ENCODE results near the gene RHBG. TPM values are rescaled to one million over a fixed set of nuclear protein-coding genes. Genes with fewer than 3 reads are reported as not detected.

RHBG gene
- total RNA-seq, 1 experiment from 2014 or later = 5.7 TPM

DNA sequence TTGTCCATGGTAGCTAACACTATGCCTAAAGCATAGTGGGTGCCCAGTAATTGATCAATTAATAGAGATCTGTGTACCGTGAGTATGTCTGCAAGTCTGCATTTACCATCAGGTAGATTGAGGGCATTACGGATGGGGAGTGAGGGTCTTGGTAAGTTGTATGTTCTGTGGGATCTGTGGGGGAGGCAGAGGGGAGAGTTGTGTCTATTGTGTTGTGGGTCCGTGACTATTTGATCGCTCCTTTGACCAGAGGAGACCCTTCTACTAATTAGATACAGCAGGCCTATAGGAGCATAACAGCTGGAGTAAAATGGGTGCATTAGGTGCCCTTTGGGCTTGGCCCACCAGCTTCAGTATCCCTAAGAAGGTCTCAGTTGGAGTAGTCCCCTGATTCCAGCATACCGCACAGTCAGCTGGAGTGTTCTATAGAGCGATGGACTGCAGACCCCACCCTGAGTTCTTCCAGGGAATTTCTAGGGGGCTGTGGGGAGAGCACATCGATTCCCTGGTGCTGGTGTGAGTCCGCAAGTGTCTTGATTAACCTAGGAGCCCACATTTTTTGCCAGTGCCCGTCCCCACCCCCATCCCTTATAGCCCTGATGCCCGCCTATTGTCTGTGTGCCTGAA lies 55.9 kb downstream of the RHBG start:
- H2AFZ ChIP-seq (ENCODE audit: low read depth, low read length, poor library complexity, severe bottlenecking) = no peak overlapping the region
- TF ChIP-seq SP1 (IDR thresholded peaks at IDR 0.05; ENCODE audit: low read depth) (no peak), FOSL1 (IDR thresholded peaks at IDR 0.05; ENCODE audit: low read depth) (no peak), CEBPB (IDR thresholded peaks at IDR 0.05; ENCODE audit: low read depth) (no peak), ELF1 (IDR thresholded peaks at IDR 0.05; ENCODE audit: borderline replicate concordance, low read depth) (no peak)
- TF ChIP-seq, protein P1, sequence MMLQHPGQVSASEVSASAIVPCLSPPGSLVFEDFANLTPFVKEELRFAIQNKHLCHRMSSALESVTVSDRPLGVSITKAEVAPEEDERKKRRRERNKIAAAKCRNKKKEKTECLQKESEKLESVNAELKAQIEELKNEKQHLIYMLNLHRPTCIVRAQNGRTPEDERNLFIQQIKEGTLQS (IDR thresholded peaks at IDR 0.05) = no peak
- TF ChIP-seq, protein P2, sequence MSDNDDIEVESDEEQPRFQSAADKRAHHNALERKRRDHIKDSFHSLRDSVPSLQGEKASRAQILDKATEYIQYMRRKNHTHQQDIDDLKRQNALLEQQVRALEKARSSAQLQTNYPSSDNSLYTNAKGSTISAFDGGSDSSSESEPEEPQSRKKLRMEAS (IDR thresholded peaks at IDR 0.05) = no peak
- ATAC-seq (no peak), DNase-seq (ENCODE audit: low read depth, low spot score) (no peak)
- RAD21 ChIA-PET (ENCODE audit: low non-redundant PET in 1 of 2, low total read pairs in 2 of 2, uncharacterized antibody in 2 of 2, unreplicated experiment in 2 of 2) = no interaction called here
- intact Hi-C loops (cut with micrococcal nuclease) = no loop called here
- CTCF ChIA-PET = no interaction called here
- H3K4me2 ChIP-seq (ENCODE audit: low read length) = no peak overlapping the region
- H4K20me1 ChIP-seq (ENCODE audit: insufficient read depth) = no peaks in the 10 kb centered on the region
- no TSS peak for BruUV-seq (replicated peaks)
- H3K36me3 ChIP-seq (ENCODE audit: control insufficient read depth in 1 of 2, insufficient read depth in 2 of 2, low read length in 2 of 2) = no peaks in the 10 kb centered on the region
- H3K27ac ChIP-seq (ENCODE audit: low read depth, low read length) = no peak overlapping the region
- H3K4me1 ChIP-seq (ENCODE audit: control insufficient read depth in 1 of 2, insufficient read depth in 2 of 2, low read length in 2 of 2) = peaks cover 10 to 26% of the 10 kb centered on the region in 2 experiments; a peak in 3 of 4 replicates
- peaks cover 14% of the 10 kb centered on the region for H3K79me2 ChIP-seq (ENCODE audit: insufficient read depth, low read length)
- POLR2A ChIA-PET = no interaction called here
- no peaks in the 10 kb centered on the region for H3K9me3 ChIP-seq (ENCODE audit: control insufficient read depth in 1 of 2, insufficient read depth in 1 of 2, low read depth in 1 of 2, low read length in 2 of 2)
- no peak overlapping the region for H3K9ac ChIP-seq (ENCODE audit: low read length)
- H3K9me2 ChIP-seq (ENCODE audit: insufficient read depth) = no peaks in the 10 kb centered on the region
- H3K4me3 ChIP-seq (replicated peaks in 1 of 2; ENCODE audit: low read depth in 1 of 2, low read length in 2 of 2) = no peak overlapping the region
- H3K27me3 ChIP-seq (ENCODE audit: insufficient read depth, low read length) = peaks cover 6% of the 10 kb centered on the region; the same call in 1 of the 2 replicates

DNA sequence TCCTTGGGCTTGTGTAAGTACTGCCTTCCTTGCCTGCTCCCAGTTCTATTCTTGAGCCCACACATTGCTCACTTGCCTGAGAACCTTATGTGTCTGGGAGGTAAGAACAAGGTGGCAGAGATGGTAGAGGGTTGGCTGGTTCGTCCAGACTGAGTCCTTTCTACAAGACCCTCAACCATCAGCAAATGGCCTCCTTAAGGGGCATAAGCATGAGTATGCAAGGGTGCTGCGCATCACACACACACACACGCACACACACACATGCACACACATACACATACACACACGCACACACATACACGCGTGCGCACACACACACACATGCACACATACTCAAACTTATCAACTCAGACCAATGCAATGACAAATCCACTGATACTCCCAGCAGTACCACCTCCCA lies 56.9 kb downstream of the RHBG start:
- no peaks in the 10 kb centered on the region for H3K36me3 ChIP-seq (ENCODE audit: control insufficient read depth in 1 of 2, insufficient read depth in 2 of 2, low read length in 2 of 2)
- no peaks in the 10 kb centered on the region for H4K20me1 ChIP-seq (ENCODE audit: insufficient read depth)
- TF ChIP-seq, protein P3, sequence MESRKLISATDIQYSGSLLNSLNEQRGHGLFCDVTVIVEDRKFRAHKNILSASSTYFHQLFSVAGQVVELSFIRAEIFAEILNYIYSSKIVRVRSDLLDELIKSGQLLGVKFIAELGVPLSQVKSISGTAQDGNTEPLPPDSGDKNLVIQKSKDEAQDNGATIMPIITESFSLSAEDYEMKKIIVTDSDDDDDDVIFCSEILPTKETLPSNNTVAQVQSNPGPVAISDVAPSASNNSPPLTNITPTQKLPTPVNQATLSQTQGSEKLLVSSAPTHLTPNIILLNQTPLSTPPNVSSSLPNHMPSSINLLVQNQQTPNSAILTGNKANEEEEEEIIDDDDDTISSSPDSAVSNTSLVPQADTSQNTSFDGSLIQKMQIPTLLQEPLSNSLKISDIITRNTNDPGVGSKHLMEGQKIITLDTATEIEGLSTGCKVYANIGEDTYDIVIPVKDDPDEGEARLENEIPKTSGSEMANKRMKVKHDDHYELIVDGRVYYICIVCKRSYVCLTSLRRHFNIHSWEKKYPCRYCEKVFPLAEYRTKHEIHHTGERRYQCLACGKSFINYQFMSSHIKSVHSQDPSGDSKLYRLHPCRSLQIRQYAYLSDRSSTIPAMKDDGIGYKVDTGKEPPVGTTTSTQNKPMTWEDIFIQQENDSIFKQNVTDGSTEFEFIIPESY (IDR thresholded peaks at IDR 0.05; ENCODE audit: extremely low read depth, insufficient replicate concordance, low read length) = no peak
- TF ChIP-seq ZFX (IDR thresholded peaks at IDR 0.05) (no peak), EZH2phosphoT487 (IDR thresholded peaks at IDR 0.05; ENCODE audit: borderline replicate concordance) (no peak), RAD21 (IDR thresholded peaks at IDR 0.05; ENCODE audit: low read depth) (no peak)
- H3K27me3 ChIP-seq (ENCODE audit: insufficient read depth, low read length) = peaks cover 8% of the 10 kb centered on the region; the same call in 1 of the 2 replicates
- H3K9ac ChIP-seq (ENCODE audit: low read length) = no peak overlapping the region
- peaks cover 4% of the 10 kb centered on the region; the same call in 1 of the 2 replicates for H3K79me2 ChIP-seq (ENCODE audit: insufficient read depth, low read length)
- H3K4me3 ChIP-seq (replicated peaks in 1 of 2; ENCODE audit: low read depth in 1 of 2, low read length in 2 of 2) = no peak overlapping the region
- ATAC-seq (no peak), DNase-seq (ENCODE audit: low read depth, low spot score) (no peak)
- H3K9me3 ChIP-seq (ENCODE audit: control insufficient read depth in 1 of 2, insufficient read depth in 1 of 2, low read depth in 1 of 2, low read length in 2 of 2) = no peaks in the 10 kb centered on the region
- BruUV-seq (replicated peaks) = no TSS peak
- H2AFZ ChIP-seq (ENCODE audit: low read depth, low read length, poor library complexity, severe bottlenecking) = no peak overlapping the region
- ChIA-PET CTCF (no interaction called here), RAD21 (ENCODE audit: low non-redundant PET in 1 of 2, low total read pairs in 2 of 2, uncharacterized antibody in 2 of 2, unreplicated experiment in 2 of 2) (no interaction called here), POLR2A (no interaction called here)
- peaks cover 10 to 24% of the 10 kb centered on the region in 2 experiments; a peak in 3 of 4 replicates for H3K4me1 ChIP-seq (ENCODE audit: control insufficient read depth in 1 of 2, insufficient read depth in 2 of 2, low read length in 2 of 2)
- H3K9me2 ChIP-seq (ENCODE audit: insufficient read depth) = no peaks in the 10 kb centered on the region
- intact Hi-C loops (cut with micrococcal nuclease) = no loop called here
- no peak overlapping the region for H3K27ac ChIP-seq (ENCODE audit: low read depth, low read length)
- H3K4me2 ChIP-seq (ENCODE audit: low read length) = no peak overlapping the region
